Activated T-cell treated with anti-CD3 and anti-CD28 coated beads for 24 hours (primary cell): ENCODE results near the gene DSCAML1.

Experiments used
- DNase-seq: peaks from one replicate; pipeline ENCODE4 v3.0.0-alpha.2; 2020; ENCODE audit warnings: low read depth

The DSCAML1 gene

GRCh38 chr11:117633976-117634755, 162.8 kb downstream of the DSCAML1 start:
- no peak for DNase-seq

DNA sequence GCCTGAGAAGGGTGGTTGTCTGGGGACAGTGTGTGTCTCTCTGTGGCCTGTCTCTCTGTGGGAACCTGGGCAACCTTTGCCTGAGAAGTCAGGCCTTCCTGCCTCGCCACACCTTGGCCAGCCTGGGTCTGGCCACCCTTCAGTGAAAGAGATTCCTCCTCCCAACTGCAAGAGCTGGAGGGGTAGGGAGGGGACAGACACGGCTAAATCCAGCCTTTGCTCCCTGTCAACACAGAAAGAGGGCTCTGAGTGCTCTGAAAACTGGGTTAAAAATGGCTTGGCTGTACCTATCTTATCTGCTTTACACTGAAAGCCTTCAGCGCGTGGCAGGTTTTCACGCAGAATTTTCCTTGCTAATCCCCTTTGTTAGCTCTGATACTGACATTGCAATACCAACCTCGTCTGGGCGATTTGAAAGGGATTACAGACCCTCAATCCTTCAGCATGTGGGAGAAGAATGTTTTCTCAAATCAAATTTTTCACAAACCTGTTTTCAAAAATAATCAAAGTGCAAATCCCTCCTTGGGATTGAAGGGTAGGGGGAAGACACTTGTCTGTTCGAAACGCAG, 163.7 kb downstream of the DSCAML1 start:
- no peak for DNase-seq

GRCh38 chr11:117632306-117632705, 164.7 kb downstream of the DSCAML1 start:
- DNase-seq, result no peak

DNA sequence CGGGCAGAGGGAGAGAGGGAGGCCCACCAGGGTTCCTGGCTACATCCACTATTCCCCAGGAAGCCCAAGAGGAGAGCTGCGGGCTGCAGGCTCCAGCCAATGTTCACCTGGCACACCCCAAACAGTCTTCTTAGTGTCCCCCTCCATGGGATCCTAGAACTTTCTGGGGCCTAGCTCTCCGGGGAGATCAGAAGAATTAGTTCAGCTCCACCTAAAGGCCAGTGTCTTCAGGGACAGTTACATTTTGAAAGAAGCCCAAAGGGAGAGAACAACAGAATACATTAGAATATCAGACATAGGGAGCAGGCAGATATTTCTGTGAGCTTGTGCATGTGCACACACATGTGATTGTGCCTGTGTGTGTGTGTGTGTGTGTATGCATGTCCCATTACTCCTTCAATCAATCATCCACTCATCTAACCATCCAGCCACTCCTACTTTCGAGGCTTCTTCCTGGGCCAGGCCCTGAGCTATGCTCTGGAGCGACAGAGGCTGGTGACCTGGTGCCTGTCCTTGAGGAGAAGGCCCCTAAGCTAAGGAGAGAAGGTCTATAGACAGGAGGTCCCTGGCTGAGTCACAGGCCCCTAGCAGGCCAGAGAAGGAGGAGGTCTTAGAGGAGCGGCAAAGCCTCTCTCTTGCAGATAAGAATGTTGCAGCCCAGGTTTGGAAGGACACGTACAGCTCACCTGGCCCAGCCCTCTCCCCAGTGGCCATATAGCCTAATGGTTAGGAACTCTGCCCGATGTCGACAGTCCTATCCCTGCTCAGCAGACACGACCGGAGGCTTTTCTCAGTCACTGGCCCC, 165.5 kb downstream of the DSCAML1 start:
- DNase-seq, result no peak

GRCh38 chr11:117629891-117630538, 167.0 kb downstream of the DSCAML1 start:
- no peak for DNase-seq

GRCh38 chr11:117629146-117629545, 167.9 kb downstream of the DSCAML1 start:
- DNase-seq, result no peak

DNA sequence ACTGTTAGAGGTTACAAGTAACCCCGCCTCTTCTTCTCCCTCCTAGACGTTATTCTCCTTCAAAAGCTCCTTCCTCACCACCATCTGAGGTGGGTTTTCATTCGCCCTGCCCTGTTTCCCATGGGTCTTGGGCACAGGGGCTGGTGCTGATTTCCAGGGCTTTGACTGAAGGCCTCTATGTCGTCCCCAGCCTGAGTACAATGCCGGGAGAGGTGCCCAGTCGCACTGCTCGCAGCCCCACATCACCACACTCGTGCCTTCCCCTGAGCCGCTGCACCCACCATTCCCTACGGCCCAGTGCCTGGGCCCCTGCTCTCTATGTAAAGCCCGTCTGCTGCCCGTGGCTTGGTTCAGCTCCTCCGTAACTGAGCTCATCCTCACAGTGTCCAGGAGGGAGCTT, 169.8 kb downstream of the DSCAML1 start:
- DNase-seq, result no peak

DNA sequence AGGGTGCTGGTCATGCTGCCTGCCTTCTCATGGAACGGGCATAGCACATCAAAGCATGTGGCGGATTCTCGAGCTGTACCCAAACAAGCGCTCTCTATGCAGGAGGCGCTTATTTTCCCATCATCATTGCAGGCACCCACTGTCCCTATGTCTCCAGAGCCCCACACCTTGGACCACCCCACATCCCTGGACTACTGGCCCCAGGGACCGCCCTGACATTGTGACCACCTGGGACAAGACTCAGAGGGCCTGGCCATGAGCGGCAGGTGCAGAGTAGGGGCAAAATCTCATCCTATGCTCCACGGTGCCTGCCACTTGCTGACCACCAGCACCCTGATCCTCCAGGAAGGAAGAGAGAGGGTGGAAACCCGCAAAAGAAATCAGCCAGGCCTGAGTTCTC, 170.4 kb downstream of the DSCAML1 start:
- DNase-seq, result no peak

GRCh38 chr11:117625237-117625636, 171.8 kb downstream of the DSCAML1 start:
- DNase-seq, result no peak

GRCh38 chr11:117623831-117624271, 173.2 kb downstream of the DSCAML1 start:
- DNase-seq, result no peak

DNA sequence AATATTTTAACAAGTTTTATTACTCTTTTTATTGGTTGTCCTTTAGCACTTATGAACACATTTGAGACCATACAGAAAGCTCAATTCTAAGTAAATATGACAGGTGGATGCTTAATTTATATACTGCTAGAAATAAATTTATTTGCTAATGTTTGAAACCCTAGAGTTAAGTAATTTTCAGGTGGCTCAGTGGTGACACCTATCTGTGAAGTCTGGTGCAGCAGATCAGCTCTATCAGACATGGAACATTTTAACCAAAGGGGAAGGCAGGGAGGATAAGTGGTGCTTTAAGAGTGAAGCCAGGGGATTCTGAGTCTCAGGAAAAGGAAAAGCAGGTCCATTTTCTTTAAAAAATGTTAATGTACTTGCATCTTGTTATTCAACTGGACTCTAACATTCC, 175.8 kb downstream of the DSCAML1 start:
- DNase-seq, result no peak

DNA sequence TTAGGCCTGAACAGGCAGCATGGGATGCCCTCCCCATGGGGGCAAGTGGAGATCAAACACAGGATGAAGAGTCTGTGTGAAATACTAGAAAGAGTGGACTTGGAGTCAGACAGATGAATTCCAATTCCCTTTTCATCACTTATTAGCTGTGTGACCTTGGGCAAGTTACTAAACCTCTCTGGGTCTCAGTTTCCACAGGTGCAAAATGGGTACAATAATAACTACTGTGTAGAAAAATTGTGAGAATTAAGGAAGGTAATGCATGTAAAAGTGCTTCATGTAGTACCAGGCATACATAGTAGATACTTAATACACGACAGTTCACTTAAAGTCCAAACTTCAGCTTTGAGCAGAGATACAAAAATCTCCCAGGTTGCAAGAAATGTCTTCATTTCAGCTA, 176.4 kb downstream of the DSCAML1 start:
- DNase-seq, result no peak

DNA sequence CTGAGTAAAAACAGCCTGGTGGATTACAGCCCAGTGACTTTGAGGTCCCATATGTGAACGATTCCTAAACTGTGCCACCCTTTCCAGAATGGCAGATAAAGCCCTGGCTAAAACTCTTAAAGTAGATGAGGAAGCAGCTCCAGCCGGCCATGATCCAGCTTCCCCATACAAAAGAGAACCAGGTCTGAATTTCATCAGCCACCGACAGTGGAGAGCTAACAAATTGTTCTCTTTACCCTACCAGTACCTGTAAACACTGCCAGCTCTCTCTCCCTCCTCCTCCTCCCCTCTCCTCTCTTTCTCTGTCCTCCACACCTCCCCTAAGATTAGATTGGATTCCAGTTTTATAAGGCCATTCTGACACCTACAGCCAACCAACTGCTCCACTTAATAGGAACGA, 176.9 kb downstream of the DSCAML1 start:
- no peak for DNase-seq

DNA sequence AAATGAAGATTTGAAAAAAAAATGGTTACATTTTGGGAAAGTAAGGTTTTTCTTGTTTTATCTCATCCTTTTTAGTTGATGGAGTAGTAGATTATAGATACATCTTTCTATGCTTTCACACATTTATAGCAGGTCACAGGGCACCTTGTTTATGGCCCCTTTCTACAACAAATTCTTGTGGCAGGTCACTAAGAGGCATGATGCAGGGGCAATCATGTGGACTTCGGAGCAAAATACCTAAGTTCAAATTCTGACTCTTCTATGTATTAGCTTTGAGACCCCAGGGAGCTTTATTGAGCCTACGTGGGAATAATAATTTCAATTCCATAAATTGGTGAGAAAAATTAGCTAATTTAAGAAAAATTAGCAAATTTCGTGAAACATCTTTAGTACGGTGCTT, 177.4 kb downstream of the DSCAML1 start:
- DNase-seq, result no peak

- DNase-seq, result no peak
Observed at GRCh38 chr11:117618982-117619355, 178.0 kb downstream of the DSCAML1 start.

DNA sequence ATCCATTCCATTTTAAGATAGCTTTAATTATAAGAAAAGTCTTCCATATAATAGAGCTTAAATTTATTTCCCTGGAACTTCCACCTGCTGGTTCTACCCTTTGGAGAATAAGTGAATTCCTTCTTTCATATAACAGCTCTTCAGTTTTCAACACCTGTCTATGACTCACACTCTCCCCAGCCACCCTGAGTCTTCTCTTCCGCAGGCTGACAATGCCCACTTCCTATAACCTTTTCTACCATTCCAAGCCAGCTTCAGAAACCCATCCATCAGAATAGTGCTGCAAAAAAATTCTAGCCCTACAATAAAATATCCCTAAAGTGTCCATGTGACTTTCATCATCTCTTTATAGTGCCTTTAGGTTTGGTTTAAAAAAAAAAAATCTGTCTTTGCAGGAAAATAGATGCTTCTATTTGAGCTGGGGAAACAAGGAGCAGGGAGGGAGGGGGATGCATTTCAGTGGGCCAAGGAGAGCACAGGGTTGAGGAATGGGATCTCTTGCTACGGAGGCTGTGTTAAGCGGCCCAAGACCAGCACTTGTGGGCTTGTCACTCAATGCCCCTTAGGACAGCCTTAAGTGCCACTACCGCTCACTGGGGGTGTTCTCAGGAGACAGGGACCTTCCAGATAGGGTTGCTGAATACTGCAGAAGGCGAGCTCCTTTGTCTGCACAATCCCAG, 178.6 kb downstream of the DSCAML1 start:
- DNase-seq, result no peak

GRCh38 chr11:117616979-117617378, 180.0 kb downstream of the DSCAML1 start:
- DNase-seq, result no peak

DNA sequence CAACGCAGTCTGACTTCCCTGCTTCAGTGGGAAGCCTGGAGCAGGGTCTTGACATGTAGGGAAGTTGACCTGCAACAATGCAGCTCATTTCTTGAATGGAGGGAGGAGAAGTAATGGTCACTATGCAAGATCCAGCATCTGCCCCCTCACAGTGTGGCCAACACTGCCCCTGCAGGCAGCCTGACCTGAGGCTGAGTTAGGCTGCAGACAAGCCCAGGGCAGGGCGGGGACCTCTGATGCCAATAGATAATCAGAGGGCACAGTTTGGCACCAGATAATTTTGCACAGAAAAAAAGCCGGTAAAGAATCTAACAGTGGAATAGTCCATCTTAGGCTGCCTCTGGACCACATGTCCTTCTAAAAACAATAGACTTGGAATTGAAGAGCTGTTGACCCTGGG, 182.3 kb downstream of the DSCAML1 start:
- DNase-seq, result no peak

- no peak for DNase-seq
Observed at GRCh38 chr11:117613521-117613920, 183.5 kb downstream of the DSCAML1 start.

GRCh38 chr11:117612177-117612576, 184.8 kb downstream of the DSCAML1 start:
- DNase-seq, result no peak

DNA sequence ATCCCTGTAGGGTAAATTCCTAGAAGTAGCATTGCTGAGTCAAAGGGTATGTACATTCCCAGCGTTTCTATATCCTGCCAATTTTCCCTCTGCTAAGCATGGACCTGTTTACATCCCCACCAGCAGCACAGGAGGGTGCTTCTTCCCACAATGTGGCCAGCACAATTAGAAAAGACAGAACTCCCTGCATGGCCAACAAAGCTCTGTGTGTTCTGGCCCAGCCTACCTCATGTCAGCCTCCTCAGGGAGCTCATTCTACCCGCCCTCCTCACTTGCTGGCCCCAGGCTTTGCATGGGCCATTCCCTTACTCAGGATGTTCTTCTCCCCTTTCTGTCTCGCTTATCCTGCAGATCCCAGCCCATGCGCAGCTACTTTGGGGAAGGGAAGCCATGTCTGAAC, 186.1 kb downstream of the DSCAML1 start:
- DNase-seq, result no peak

GRCh38 chr11:117610045-117610444, 187.0 kb downstream of the DSCAML1 start:
- DNase-seq, result no peak
